GM19395 (cell line): ENCODE results near the gene ARHGAP26.

Experiments
- ATAC-seq: cut with Tn5 transposase; IDR thresholded peaks from one replicate; pipeline ENCODE4 v1.9.1; 2021; ENCODE audit warnings: mild to moderate bottlenecking, moderate library complexity; ENCODE audit not compliant: unreplicated experiment

The ARHGAP26 gene

GRCh38 chr5:142810743-142811290 is 40.6 kb downstream of the ARHGAP26 start:
- no peak for ATAC-seq

GRCh38 chr5:142811866-142812557 is 41.8 kb downstream of the ARHGAP26 start:
- ATAC-seq = no peak

GRCh38 chr5:142813220-142813619 is 43.0 kb downstream of the ARHGAP26 start:
- ATAC-seq = no peak

GRCh38 chr5:142814122-142814521 is 43.9 kb downstream of the ARHGAP26 start:
- no peak for ATAC-seq

GRCh38 chr5:142815469-142815868 is 45.3 kb downstream of the ARHGAP26 start:
- ATAC-seq = no peak

- no peak for ATAC-seq
These were observed 46.6 kb downstream of the ARHGAP26 start for GRCh38 chr5:142816531-142817430.

GRCh38 chr5:142817949-142818431 is 47.8 kb downstream of the ARHGAP26 start:
- no peak for ATAC-seq

GRCh38 chr5:142819292-142819691 is 49.1 kb downstream of the ARHGAP26 start:
- ATAC-seq = no peak

GRCh38 chr5:142819825-142820224 is 49.6 kb downstream of the ARHGAP26 start:
- ATAC-seq = no peak

GRCh38 chr5:142820447-142820846 is 50.3 kb downstream of the ARHGAP26 start:
- no peak for ATAC-seq

GRCh38 chr5:142821034-142821732 is 51.0 kb downstream of the ARHGAP26 start:
- no peak for ATAC-seq

GRCh38 chr5:142821733-142822487 is 51.7 kb downstream of the ARHGAP26 start:
- peak; percentile 69 for ATAC-seq

GRCh38 chr5:142823126-142823525 is 52.9 kb downstream of the ARHGAP26 start:
- no peak for ATAC-seq

GRCh38 chr5:142823806-142824205 is 53.6 kb downstream of the ARHGAP26 start:
- ATAC-seq = no peak

GRCh38 chr5:142824391-142824790 is 54.2 kb downstream of the ARHGAP26 start:
- ATAC-seq = no peak

GRCh38 chr5:142825378-142826089 is 55.4 kb downstream of the ARHGAP26 start:
- ATAC-seq = no peak

GRCh38 chr5:142826093-142826492 is 55.9 kb downstream of the ARHGAP26 start:
- no peak for ATAC-seq

- no peak for ATAC-seq
These were observed 56.7 kb downstream of the ARHGAP26 start for GRCh38 chr5:142826741-142827492.
